Urothelium cell line (cell line): ENCODE data around the gene SH3RF3.
A peak's percentile ranks its signal among the peaks of the same experiment; 100 is the strongest.

ENCODE experiments used
- DNase-seq: peaks from one replicate; pipeline ENCODE4 v3.0.0; 2011; ENCODE audit warnings: low spot score, mixed read lengths
- FAIRE-seq: peaks from 2 replicates; lab custom pipeline; 2011; peaks lifted over from hg19 to GRCh38; lab: Jason Lieb, UNC

Gene SH3RF3

GRCh38 chr2:109231996-109232705 is 103.1 kb downstream of the SH3RF3 start:
- DNase-seq (no peak), FAIRE-seq (no peak)

- DNase-seq (no peak), FAIRE-seq (no peak)
These were observed 103.9 kb downstream of the SH3RF3 start for GRCh38 chr2:109232909-109233308.

GRCh38 chr2:109233643-109234042 is 104.6 kb downstream of the SH3RF3 start:
- no peak for FAIRE-seq
- no peak for DNase-seq

GRCh38 chr2:109234355-109234754 is 105.3 kb downstream of the SH3RF3 start:
- FAIRE-seq (no peak), DNase-seq (no peak)

- no peak for FAIRE-seq
- DNase-seq, result no peak
These were observed 107.1 kb downstream of the SH3RF3 start for GRCh38 chr2:109236147-109236546.

GRCh38 chr2:109237792-109238191 is 108.8 kb downstream of the SH3RF3 start:
- no peak for FAIRE-seq

GRCh38 chr2:109238580-109238979 is 109.6 kb downstream of the SH3RF3 start:
- DNase-seq, result no peak
- no peak for FAIRE-seq

More at GRCh38 chr2:109237792-109238191, 108.8 kb downstream of the SH3RF3 start:
- DNase-seq, result no peak

GRCh38 chr2:109239720-109240119 is 110.7 kb downstream of the SH3RF3 start:
- DNase-seq (peak; percentile 90), FAIRE-seq (peak; percentile 80)

GRCh38 chr2:109242210-109242653 is 113.2 kb downstream of the SH3RF3 start:
- DNase-seq (no peak), FAIRE-seq (no peak)

GRCh38 chr2:109242654-109243331 is 113.8 kb downstream of the SH3RF3 start:
- FAIRE-seq, result no peak

GRCh38 chr2:109243526-109244303 is 114.7 kb downstream of the SH3RF3 start:
- DNase-seq (no peak), FAIRE-seq (peak; percentile 13)

More at GRCh38 chr2:109242654-109243331, 113.8 kb downstream of the SH3RF3 start:
- peak; percentile 68 for DNase-seq

- no peak for DNase-seq
- FAIRE-seq, result no peak
These were observed 115.2 kb downstream of the SH3RF3 start for GRCh38 chr2:109244304-109244582.

- DNase-seq (no peak), FAIRE-seq (no peak)
These were observed 115.9 kb downstream of the SH3RF3 start for GRCh38 chr2:109244750-109245382.

- FAIRE-seq, result no peak
- DNase-seq, result no peak
These were observed 117.2 kb downstream of the SH3RF3 start for GRCh38 chr2:109246176-109246575.

- FAIRE-seq, result no peak
- no peak for DNase-seq
These were observed 117.6 kb downstream of the SH3RF3 start for GRCh38 chr2:109246616-109247015.

- no peak for DNase-seq
- peak; percentile 5 for FAIRE-seq
These were observed 118.3 kb downstream of the SH3RF3 start for GRCh38 chr2:109247340-109247739.

- DNase-seq, result no peak
- FAIRE-seq, result no peak
These were observed 118.8 kb downstream of the SH3RF3 start for GRCh38 chr2:109247812-109248211.

- FAIRE-seq (no peak), DNase-seq (no peak)
These were observed 119.6 kb downstream of the SH3RF3 start for GRCh38 chr2:109248590-109248989.

- DNase-seq (no peak), FAIRE-seq (no peak)
These were observed 124.2 kb downstream of the SH3RF3 start for GRCh38 chr2:109253217-109253616.

GRCh38 chr2:109254174-109254904 is 125.3 kb downstream of the SH3RF3 start:
- DNase-seq, result no peak
- peak; percentile 59 for FAIRE-seq

GRCh38 chr2:109255654-109256053 is 126.6 kb downstream of the SH3RF3 start:
- FAIRE-seq, result no peak
- no peak for DNase-seq
